ENCODE data around the gene RAMP1.
A peak's percentile ranks its signal among the peaks of the same experiment; 100 is the strongest.

The RAMP1 gene

DNA sequence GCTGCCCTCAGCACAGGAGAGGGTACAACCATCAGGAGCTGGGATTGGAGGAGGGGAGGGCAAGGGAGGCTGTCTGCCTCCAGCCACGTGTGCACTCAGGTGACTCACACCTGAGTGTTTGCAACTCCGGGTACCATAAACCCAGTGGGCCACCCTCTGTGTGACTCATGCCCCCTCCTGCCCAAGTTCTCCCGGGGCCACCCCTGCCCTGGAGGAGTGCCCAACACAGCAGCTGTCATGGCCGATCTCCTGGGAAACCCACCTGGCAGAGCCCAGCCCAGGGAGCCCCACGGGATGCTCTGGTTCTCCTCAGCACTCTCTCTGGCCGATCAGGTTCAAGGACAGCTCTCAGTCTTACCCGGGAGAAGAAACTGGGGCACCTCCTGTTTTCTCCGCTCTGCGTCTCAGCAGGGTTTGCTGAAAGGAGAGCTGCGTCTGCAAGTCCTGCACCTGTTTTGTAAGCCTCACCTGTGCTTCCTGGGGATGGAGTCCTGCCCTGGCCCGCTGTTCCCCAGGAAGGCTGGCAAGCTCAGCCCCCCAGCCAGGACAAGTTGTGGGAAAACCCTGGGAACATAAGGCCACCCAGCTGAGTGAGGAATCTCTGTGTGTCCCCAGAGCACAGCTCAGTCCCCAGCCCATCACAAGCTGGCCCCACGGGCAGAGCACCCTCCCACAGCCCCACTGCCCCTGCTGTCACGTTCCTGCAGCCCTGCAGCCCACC lies 63.4 kb downstream of the RAMP1 start:
- Histone ChIP-seq H3K27me3 (ENCODE audit: insufficient read depth, poor library complexity, severe bottlenecking) (no peaks in the 10 kb centered on the region), H3K36me3 (ENCODE audit: low read depth) (no peaks in the 10 kb centered on the region), H3K27ac (ENCODE audit: poor library complexity, severe bottlenecking) (peak overlapping the region; percentile 16), H3K4me1 (ENCODE audit: insufficient read depth, poor library complexity, severe bottlenecking) (peaks cover 13% of the 10 kb centered on the region), H3K4me3 (ENCODE audit: severe bottlenecking) (no peak overlapping the region), H3K9me3 (ENCODE audit: severe bottlenecking) (no peaks in the 10 kb centered on the region)
- DNase-seq (ENCODE audit: low spot score) (peak; percentile 84), ATAC-seq (ENCODE audit: low read depth) (peak; percentile 78)
- TF ChIP-seq, protein P1, sequence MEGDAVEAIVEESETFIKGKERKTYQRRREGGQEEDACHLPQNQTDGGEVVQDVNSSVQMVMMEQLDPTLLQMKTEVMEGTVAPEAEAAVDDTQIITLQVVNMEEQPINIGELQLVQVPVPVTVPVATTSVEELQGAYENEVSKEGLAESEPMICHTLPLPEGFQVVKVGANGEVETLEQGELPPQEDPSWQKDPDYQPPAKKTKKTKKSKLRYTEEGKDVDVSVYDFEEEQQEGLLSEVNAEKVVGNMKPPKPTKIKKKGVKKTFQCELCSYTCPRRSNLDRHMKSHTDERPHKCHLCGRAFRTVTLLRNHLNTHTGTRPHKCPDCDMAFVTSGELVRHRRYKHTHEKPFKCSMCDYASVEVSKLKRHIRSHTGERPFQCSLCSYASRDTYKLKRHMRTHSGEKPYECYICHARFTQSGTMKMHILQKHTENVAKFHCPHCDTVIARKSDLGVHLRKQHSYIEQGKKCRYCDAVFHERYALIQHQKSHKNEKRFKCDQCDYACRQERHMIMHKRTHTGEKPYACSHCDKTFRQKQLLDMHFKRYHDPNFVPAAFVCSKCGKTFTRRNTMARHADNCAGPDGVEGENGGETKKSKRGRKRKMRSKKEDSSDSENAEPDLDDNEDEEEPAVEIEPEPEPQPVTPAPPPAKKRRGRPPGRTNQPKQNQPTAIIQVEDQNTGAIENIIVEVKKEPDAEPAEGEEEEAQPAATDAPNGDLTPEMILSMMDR (IDR thresholded peaks at IDR 0.05; ENCODE audit: poor library complexity, severe bottlenecking) = no peak

DNA sequence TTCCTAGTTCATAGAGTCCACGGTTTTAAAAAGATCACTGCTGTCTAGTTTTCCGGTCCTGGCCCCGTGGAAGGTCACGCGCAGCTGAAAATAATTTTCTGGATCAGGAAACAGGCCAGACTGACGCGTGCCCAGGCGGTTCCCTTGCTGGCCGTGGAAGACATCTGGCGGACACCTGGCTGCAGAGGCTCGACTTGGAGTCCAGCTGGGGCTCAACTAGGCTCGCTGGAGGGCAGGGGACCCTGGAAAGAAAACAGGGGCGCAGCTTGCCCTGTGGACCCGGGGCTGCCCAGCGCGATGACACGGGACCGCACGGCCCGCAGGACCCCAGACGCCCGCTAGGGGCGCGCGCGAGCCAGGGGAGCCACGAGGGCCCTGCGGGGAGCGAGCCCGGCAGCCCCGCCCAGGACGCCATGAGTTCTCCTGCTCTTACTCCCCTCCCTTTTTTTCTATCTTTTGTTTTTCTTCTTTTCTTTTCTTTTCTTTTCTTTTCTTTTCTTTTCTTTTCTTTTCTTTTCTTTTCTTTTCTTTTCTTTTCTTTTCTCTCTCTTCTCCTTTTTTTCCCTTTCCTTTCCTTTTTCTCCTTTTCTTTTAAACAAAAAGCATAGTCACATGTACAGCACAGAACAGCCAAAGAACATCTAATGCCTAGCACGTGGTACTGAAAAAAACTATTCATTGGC lies 64.2 kb downstream of the RAMP1 start:
- Histone ChIP-seq H3K27me3 (ENCODE audit: insufficient read depth, poor library complexity, severe bottlenecking) (no peaks in the 10 kb centered on the region), H3K36me3 (ENCODE audit: low read depth) (no peaks in the 10 kb centered on the region), H3K9me3 (ENCODE audit: severe bottlenecking) (no peaks in the 10 kb centered on the region), H3K4me3 (ENCODE audit: severe bottlenecking) (no peak overlapping the region), H3K27ac (ENCODE audit: poor library complexity, severe bottlenecking) (peak overlapping the region; percentile 16), H3K4me1 (ENCODE audit: insufficient read depth, poor library complexity, severe bottlenecking) (peaks cover 13% of the 10 kb centered on the region)
- DNase-seq (ENCODE audit: low spot score) (no peak), ATAC-seq (ENCODE audit: low read depth) (peak; percentile 78)
- TF ChIP-seq, protein P1 (IDR thresholded peaks at IDR 0.05; ENCODE audit: poor library complexity, severe bottlenecking) = peak; percentile 94

DNA sequence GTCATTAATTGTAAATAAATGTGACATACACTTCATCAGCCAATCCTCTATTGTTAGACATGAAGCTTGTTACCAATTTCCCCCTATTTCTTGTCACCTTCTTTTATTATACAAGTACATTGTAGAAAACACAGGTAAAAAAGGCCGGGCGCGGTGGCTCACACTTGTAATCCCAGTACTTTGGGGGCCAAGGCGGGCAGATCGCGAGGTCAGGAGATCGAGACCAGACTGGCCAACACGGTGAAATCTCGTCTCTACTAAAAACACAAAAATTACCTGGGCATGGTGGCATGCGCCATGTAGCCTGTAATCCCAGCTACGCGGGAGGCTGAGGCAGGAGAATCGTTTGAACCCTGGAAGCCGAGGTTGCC lies 64.7 kb downstream of the RAMP1 start:
- no peaks in the 10 kb centered on the region for H3K9me3 ChIP-seq (ENCODE audit: severe bottlenecking)
- TF ChIP-seq, protein P1 (IDR thresholded peaks at IDR 0.05; ENCODE audit: poor library complexity, severe bottlenecking) = no peak
- ATAC-seq (ENCODE audit: low read depth) (no peak), DNase-seq (ENCODE audit: low spot score) (no peak)
- peaks cover 13% of the 10 kb centered on the region for H3K4me1 ChIP-seq (ENCODE audit: insufficient read depth, poor library complexity, severe bottlenecking)
- H3K27ac ChIP-seq (ENCODE audit: poor library complexity, severe bottlenecking) = no peak overlapping the region
- no peaks in the 10 kb centered on the region for H3K27me3 ChIP-seq (ENCODE audit: insufficient read depth, poor library complexity, severe bottlenecking)
- H3K4me3 ChIP-seq (ENCODE audit: severe bottlenecking) = no peak overlapping the region
- no peaks in the 10 kb centered on the region for H3K36me3 ChIP-seq (ENCODE audit: low read depth)

DNA sequence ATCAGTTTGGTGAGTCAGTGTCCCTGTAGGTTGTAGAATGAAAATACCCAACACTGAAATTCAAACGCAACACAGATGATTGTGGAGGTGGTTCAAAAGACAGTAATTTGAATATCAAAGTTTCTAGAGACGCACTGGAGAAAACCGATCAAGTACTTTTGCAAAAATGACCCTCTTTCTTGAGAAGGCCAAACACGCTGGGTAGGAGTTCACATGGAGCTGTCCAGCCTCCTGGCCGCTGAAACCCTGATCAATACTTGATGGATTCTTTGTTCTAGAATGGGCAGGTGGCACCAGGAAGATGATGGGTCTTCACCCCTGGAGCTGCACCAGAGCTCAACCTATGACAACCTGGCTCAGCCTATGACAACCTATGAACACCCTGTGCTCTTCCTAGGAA lies 67.7 kb downstream of the RAMP1 start:
- Histone ChIP-seq H3K4me1 (ENCODE audit: insufficient read depth, poor library complexity, severe bottlenecking) (peaks cover 13% of the 10 kb centered on the region), H3K9me3 (ENCODE audit: severe bottlenecking) (no peaks in the 10 kb centered on the region), H3K27me3 (ENCODE audit: insufficient read depth, poor library complexity, severe bottlenecking) (no peaks in the 10 kb centered on the region), H3K36me3 (ENCODE audit: low read depth) (no peaks in the 10 kb centered on the region), H3K4me3 (ENCODE audit: severe bottlenecking) (no peak overlapping the region), H3K27ac (ENCODE audit: poor library complexity, severe bottlenecking) (no peak overlapping the region)
- TF ChIP-seq, protein P1 (IDR thresholded peaks at IDR 0.05; ENCODE audit: poor library complexity, severe bottlenecking) = no peak
- DNase-seq (ENCODE audit: low spot score) (no peak), ATAC-seq (ENCODE audit: low read depth) (no peak)

DNA sequence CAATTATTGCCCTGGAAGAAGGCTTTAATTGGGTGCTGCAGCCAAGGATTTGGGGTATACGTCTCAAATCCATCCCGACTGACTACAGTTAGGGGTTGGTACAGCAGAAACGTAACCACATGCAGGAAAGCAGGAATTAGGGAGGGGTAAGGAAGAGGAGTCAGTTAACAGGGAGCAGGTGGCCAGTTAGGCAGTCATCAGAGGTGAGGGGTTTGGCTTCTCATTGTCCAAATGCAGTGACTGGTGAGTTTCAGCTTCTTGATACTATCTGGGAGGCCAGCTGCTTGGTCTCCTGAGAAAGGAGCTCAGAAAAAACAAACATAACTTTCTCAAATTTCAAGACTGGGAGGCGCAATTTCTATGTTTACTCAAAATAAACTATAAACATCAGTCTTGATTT lies 68.6 kb downstream of the RAMP1 start:
- TF ChIP-seq, protein P1 (IDR thresholded peaks at IDR 0.05; ENCODE audit: poor library complexity, severe bottlenecking) = no peak
- Histone ChIP-seq H3K27me3 (ENCODE audit: insufficient read depth, poor library complexity, severe bottlenecking) (no peaks in the 10 kb centered on the region), H3K27ac (ENCODE audit: poor library complexity, severe bottlenecking) (no peak overlapping the region), H3K36me3 (ENCODE audit: low read depth) (no peaks in the 10 kb centered on the region), H3K4me3 (ENCODE audit: severe bottlenecking) (no peak overlapping the region), H3K9me3 (ENCODE audit: severe bottlenecking) (no peaks in the 10 kb centered on the region), H3K4me1 (ENCODE audit: insufficient read depth, poor library complexity, severe bottlenecking) (peaks cover 6% of the 10 kb centered on the region)
- ATAC-seq (ENCODE audit: low read depth) = no peak
- DNase-seq (ENCODE audit: low spot score) = no peak
